ENCODE results near the gene RBBP8NL. TPM values are rescaled to one million over a fixed set of nuclear protein-coding genes. Genes with fewer than 3 reads are reported as not detected.

The RBBP8NL gene
- total and polyA plus RNA-seq, 2 donors (not counting 1 experiment from before 2014, with no cell fraction given): not detected

- H3K36me3 ChIP-seq (ENCODE audit: control insufficient read depth, insufficient read depth, low read length): no peaks in the 10 kb centered on the region
- no peak overlapping the region for H3K9ac ChIP-seq (ENCODE audit: insufficient read depth, low read length)
- no peak for DNase-seq (ENCODE audit: low read depth in 2 of 2)
- H3K4me3 ChIP-seq (replicated peaks in 1 of 4; ENCODE audit: control extremely low read depth in 1 of 4, insufficient read depth in 1 of 4, low read depth in 3 of 4, low read length in 4 of 4): no peak overlapping the region
- no peak overlapping the region for H2AFZ ChIP-seq (ENCODE audit: low read length)
- no peaks in the 10 kb centered on the region for H3K4me1 ChIP-seq (ENCODE audit: control insufficient read depth, extremely low read depth, insufficient read depth, low read length)
- H3K9me3 ChIP-seq (ENCODE audit: control insufficient read depth, insufficient read depth, low read depth, low read length): no peaks in the 10 kb centered on the region
- H3K27ac ChIP-seq (ENCODE audit: insufficient read depth, low read length): no peak overlapping the region
- no peaks in the 10 kb centered on the region for H4K20me1 ChIP-seq (ENCODE audit: control insufficient read depth, extremely low read depth, insufficient read depth, low read length)
- H3K4me2 ChIP-seq (ENCODE audit: extremely low read depth, insufficient read depth, low read length): no peak overlapping the region
- no peak for TF ChIP-seq CTCF (conservative IDR thresholded peaks at IDR 0.05 in 1 of 2, IDR thresholded peaks at IDR 0.05 in 1 of 2; ENCODE audit: low read depth in 1 of 2, low read length in 2 of 2)
- no peak for TF ChIP-seq EZH2 (IDR thresholded peaks at IDR 0.05; ENCODE audit: low read length, missing control alignments)
- H3K27me3 ChIP-seq (ENCODE audit: control insufficient read depth, insufficient read depth, low read length): no peaks in the 10 kb centered on the region
- H3K79me2 ChIP-seq (ENCODE audit: control insufficient read depth, insufficient read depth, low read length): no peaks in the 10 kb centered on the region
These were observed 35.7 kb upstream of the RBBP8NL start for GRCh38 chr20:62462976-62463592.

GRCh38 chr20:62461834-62462233 is 34.5 kb upstream of the RBBP8NL start:
- H3K36me3 ChIP-seq (ENCODE audit: control insufficient read depth, insufficient read depth, low read length): no peaks in the 10 kb centered on the region
- H3K4me1 ChIP-seq (ENCODE audit: control insufficient read depth, extremely low read depth, insufficient read depth, low read length): no peaks in the 10 kb centered on the region
- H3K27ac ChIP-seq (ENCODE audit: insufficient read depth, low read length): no peak overlapping the region
- H4K20me1 ChIP-seq (ENCODE audit: control insufficient read depth, extremely low read depth, insufficient read depth, low read length): no peaks in the 10 kb centered on the region
- H2AFZ ChIP-seq (ENCODE audit: low read length): no peak overlapping the region
- DNase-seq (ENCODE audit: low read depth in 2 of 2): no peak
- H3K9ac ChIP-seq (ENCODE audit: insufficient read depth, low read length): no peak overlapping the region
- H3K4me3 ChIP-seq (replicated peaks in 1 of 4; ENCODE audit: control extremely low read depth in 1 of 4, insufficient read depth in 1 of 4, low read depth in 3 of 4, low read length in 4 of 4): no peak overlapping the region
- no peaks in the 10 kb centered on the region for H3K9me3 ChIP-seq (ENCODE audit: control insufficient read depth, insufficient read depth, low read depth, low read length)
- H3K79me2 ChIP-seq (ENCODE audit: control insufficient read depth, insufficient read depth, low read length): no peaks in the 10 kb centered on the region
- no peaks in the 10 kb centered on the region for H3K27me3 ChIP-seq (ENCODE audit: control insufficient read depth, insufficient read depth, low read length)
- TF ChIP-seq EZH2 (IDR thresholded peaks at IDR 0.05; ENCODE audit: low read length, missing control alignments) (no peak), CTCF (conservative IDR thresholded peaks at IDR 0.05 in 1 of 2, IDR thresholded peaks at IDR 0.05 in 1 of 2; ENCODE audit: low read depth in 1 of 2, low read length in 2 of 2) (no peak)
- no peak overlapping the region for H3K4me2 ChIP-seq (ENCODE audit: extremely low read depth, insufficient read depth, low read length)

GRCh38 chr20:62461157-62461556 is 33.8 kb upstream of the RBBP8NL start:
- no peak overlapping the region for H2AFZ ChIP-seq (ENCODE audit: low read length)
- H3K9ac ChIP-seq (ENCODE audit: insufficient read depth, low read length): no peak overlapping the region
- H4K20me1 ChIP-seq (ENCODE audit: control insufficient read depth, extremely low read depth, insufficient read depth, low read length): no peaks in the 10 kb centered on the region
- H3K4me3 ChIP-seq (replicated peaks in 1 of 4; ENCODE audit: control extremely low read depth in 1 of 4, insufficient read depth in 1 of 4, low read depth in 3 of 4, low read length in 4 of 4): no peak overlapping the region
- H3K36me3 ChIP-seq (ENCODE audit: control insufficient read depth, insufficient read depth, low read length): no peaks in the 10 kb centered on the region
- TF ChIP-seq EZH2 (IDR thresholded peaks at IDR 0.05; ENCODE audit: low read length, missing control alignments): no peak
- TF ChIP-seq CTCF (conservative IDR thresholded peaks at IDR 0.05 in 1 of 2, IDR thresholded peaks at IDR 0.05 in 1 of 2; ENCODE audit: low read depth in 1 of 2, low read length in 2 of 2): no peak
- no peaks in the 10 kb centered on the region for H3K27me3 ChIP-seq (ENCODE audit: control insufficient read depth, insufficient read depth, low read length)
- no peak overlapping the region for H3K4me2 ChIP-seq (ENCODE audit: extremely low read depth, insufficient read depth, low read length)
- no peak overlapping the region for H3K27ac ChIP-seq (ENCODE audit: insufficient read depth, low read length)
- no peaks in the 10 kb centered on the region for H3K9me3 ChIP-seq (ENCODE audit: control insufficient read depth, insufficient read depth, low read depth, low read length)
- no peaks in the 10 kb centered on the region for H3K79me2 ChIP-seq (ENCODE audit: control insufficient read depth, insufficient read depth, low read length)
- H3K4me1 ChIP-seq (ENCODE audit: control insufficient read depth, extremely low read depth, insufficient read depth, low read length): no peaks in the 10 kb centered on the region
- no peak for DNase-seq (ENCODE audit: low read depth in 2 of 2)

Measured in fibroblast of lung (primary cell).